ENCODE results near the gene ZNF827. TPM values are rescaled to one million over a fixed set of nuclear protein-coding genes. Genes with fewer than 3 reads are reported as not detected.

The ZNF827 gene
- total RNA-seq, 4 donors from 2014 or later: 2.6 to 17.9 (median 3.7) TPM

GRCh38 chr4:145722561-145722960 is 216.1 kb downstream of the ZNF827 start:
- DNase-seq (ENCODE audit: low spot score in 2 of 2): no peak
- intact Hi-C loops (cut with DNase I; ENCODE audit: low total_unique reads): no loop called here
- TF ChIP-seq POLR2A (IDR thresholded peaks at IDR 0.05) (no peak), CTCF (IDR thresholded peaks at IDR 0.05) (no peak)
- H3K4me3 ChIP-seq (ENCODE audit: low read depth, poor library complexity, severe bottlenecking): no peak overlapping the region
- WGBS, 2 donors: 93 to 100% methylated on average over 1 of the region's 1 CpG

- no peak for DNase-seq (ENCODE audit: low spot score in 2 of 2)
- intact Hi-C loops (cut with DNase I; ENCODE audit: low total_unique reads): no loop called here
- 82 to 96% methylated on average over 3 of the region's 3 CpGs for WGBS, 2 donors
These were observed 218.0 kb downstream of the ZNF827 start for GRCh38 chr4:145720656-145721055.

GRCh38 chr4:145719752-145720624 is 218.6 kb downstream of the ZNF827 start:
- intact Hi-C loops (cut with DNase I; ENCODE audit: low total_unique reads): no loop called here
- TF ChIP-seq CTCF (IDR thresholded peaks at IDR 0.05) (no peak), POLR2A (IDR thresholded peaks at IDR 0.05) (no peak)
- no peak for DNase-seq (ENCODE audit: low spot score in 2 of 2)
- WGBS, 2 donors: 59 to 82% methylated on average over 10 of the region's 10 CpGs
- no peak overlapping the region for H3K4me3 ChIP-seq (ENCODE audit: low read depth, poor library complexity, severe bottlenecking)

More at GRCh38 chr4:145720656-145721055, 218.0 kb downstream of the ZNF827 start:
- TF ChIP-seq POLR2A (IDR thresholded peaks at IDR 0.05): no peak
- TF ChIP-seq CTCF (IDR thresholded peaks at IDR 0.05): no peak
- H3K4me3 ChIP-seq (ENCODE audit: low read depth, poor library complexity, severe bottlenecking): no peak overlapping the region

- WGBS, 2 donors: 24 to 25% methylated on average over 1 of the region's 1 CpG
- TF ChIP-seq CTCF (IDR thresholded peaks at IDR 0.05): no peak
- no peak for TF ChIP-seq POLR2A (IDR thresholded peaks at IDR 0.05)
- DNase-seq (ENCODE audit: low spot score in 2 of 2): no peak
- no peak overlapping the region for H3K4me3 ChIP-seq (ENCODE audit: low read depth, poor library complexity, severe bottlenecking)
- intact Hi-C loops (cut with DNase I; ENCODE audit: low total_unique reads): no loop called here
These were observed 221.9 kb downstream of the ZNF827 start for GRCh38 chr4:145716661-145717200.

GRCh38 chr4:145716200-145716599 is 222.4 kb downstream of the ZNF827 start:
- no peak for DNase-seq (ENCODE audit: low spot score in 2 of 2)
- intact Hi-C loops (cut with DNase I; ENCODE audit: low total_unique reads): no loop called here
- no peak overlapping the region for H3K4me3 ChIP-seq (ENCODE audit: low read depth, poor library complexity, severe bottlenecking)
- TF ChIP-seq CTCF (IDR thresholded peaks at IDR 0.05) (no peak), POLR2A (IDR thresholded peaks at IDR 0.05) (no peak)
- 47 to 63% methylated on average over 3 of the region's 3 CpGs for WGBS, 2 donors

All from lower leg skin (tissue), 4 donors.